Naive thymus-derived CD4-positive, alpha-beta T cell (primary cell): ENCODE data around the gene ZCCHC14. TPM values are rescaled to one million over a fixed set of nuclear protein-coding genes. Genes with fewer than 3 reads are reported as not detected.
A peak's percentile ranks its signal among the peaks of the same experiment; 100 is the strongest.
"Not testable (repeated sequence)": the region's sequence is repeated elsewhere in the genome, so short reads cannot be mapped to it uniquely, and the experiment has no call there.

Experiments
- ATAC-seq: fragments of 150-1000 bp; cut with Tn5 transposase; 2 replicates; pipeline ENCODE4 v1.10.0; 2021; ENCODE audit warnings: mild to moderate bottlenecking, moderate library complexity
- CTCF ChIA-PET: fragments of 350-600 bp; sonication (Branson Sonifier 250); formaldehyde crosslinking; loops from one replicate; lab custom pipeline; 2021; ENCODE audit warnings: antibody characterized with exemption; lab: Charles Lee
- POLR2A ChIA-PET: fragments of 350-600 bp; sonication (Branson Sonifier 250); formaldehyde crosslinking; loops from one replicate; lab custom pipeline; 2021; ENCODE audit warnings: antibody characterized with exemption, inconsistent platforms; lab: Charles Lee
- DNase-seq, 9 donors: peaks; one replicate each; pipeline versions ENCODE4 v3.0.0 to v3.0.0-alpha.2; 2020 to 2022; ENCODE audit warnings: mixed read lengths in 1 of 9
- H3K27ac ChIP-seq: one replicate; pipeline ENCODE4 v1.7.0; 2013; ENCODE audit warnings: mild to moderate bottlenecking, low read depth, low read length, moderate library complexity
- H3K27me3 ChIP-seq, 2 donors: one replicate each; pipeline ENCODE4 v1.7.0; 2013; ENCODE audit warnings: low read length in 2 of 2, mild to moderate bottlenecking in 2 of 2, moderate library complexity in 2 of 2; ENCODE audit not compliant: control insufficient read depth in 2 of 2, insufficient read depth in 2 of 2
- H3K36me3 ChIP-seq, 3 experiments: 1 replicate in 2 of 3; 2 replicates in 1 of 3; pipeline ENCODE4 v1.7.0; 2013; ENCODE audit warnings: low read length in 3 of 3, mild to moderate bottlenecking in 3 of 3, moderate library complexity in 1 of 3; ENCODE audit not compliant: insufficient read depth in 3 of 3, control insufficient read depth in 2 of 3
- H3K4me1 ChIP-seq, 2 donors: one replicate each; pipeline ENCODE4 v1.7.0; 2013; ENCODE audit warnings: low read length in 2 of 2, mild to moderate bottlenecking in 2 of 2, moderate library complexity in 1 of 2; ENCODE audit not compliant: control insufficient read depth in 2 of 2, insufficient read depth in 2 of 2
- H3K4me3 ChIP-seq: 2 replicates; pipeline ENCODE4 v1.7.0; 2013; ENCODE audit warnings: mild to moderate bottlenecking, low read length
- H3K9me3 ChIP-seq, 3 experiments: 1 replicate in 2 of 3; 2 replicates in 1 of 3; pipeline ENCODE4 v1.7.0; 2013; ENCODE audit warnings: low read length in 3 of 3; ENCODE audit not compliant: control insufficient read depth in 2 of 3
- H3K27ac Mint-ChIP-seq, 9 donors: one replicate each; pipeline ENCODE4 v1.8.0; 2020 to 2022; ENCODE audit warnings: mixed read lengths in 9 of 9, mild to moderate bottlenecking in 8 of 9, moderate library complexity in 5 of 9, inconsistent platforms in 2 of 9
- H3K27me3 Mint-ChIP-seq, 5 donors: one replicate each; pipeline ENCODE4 v1.8.0; 2021 to 2022; ENCODE audit warnings: mixed read lengths in 5 of 5, mild to moderate bottlenecking in 1 of 5
- H3K36me3 Mint-ChIP-seq, 5 donors: one replicate each; pipeline ENCODE4 v1.8.0; 2020 to 2022; ENCODE audit warnings: mixed read lengths in 5 of 5, mild to moderate bottlenecking in 3 of 5, inconsistent platforms in 1 of 5
- H3K4me1 Mint-ChIP-seq, 7 donors: one replicate each; pipeline ENCODE4 v1.8.0; 2020 to 2022; ENCODE audit warnings: mixed read lengths in 7 of 7, mild to moderate bottlenecking in 3 of 7, inconsistent platforms in 1 of 7
- H3K4me3 Mint-ChIP-seq, 10 donors: one replicate each; pipeline ENCODE4 v1.8.0; 2020 to 2022; ENCODE audit warnings: mild to moderate bottlenecking in 10 of 10, mixed read lengths in 10 of 10, moderate library complexity in 6 of 10, inconsistent platforms in 2 of 10
- H3K9me3 Mint-ChIP-seq, 11 donors: one replicate each; pipeline ENCODE4 v1.8.0; 2020 to 2022; ENCODE audit warnings: mixed read lengths in 11 of 11, mild to moderate bottlenecking in 4 of 11, inconsistent platforms in 1 of 11, moderate library complexity in 1 of 11
- intact Hi-C, 2 donors: fragments of 100-400 bp; cut with micrococcal nuclease; formaldehyde crosslinking; loops; one replicate each; pipeline ENCODE4 v1.15.1; 2023
- polyA plus RNA-seq, 2 donors: library from polyadenylated mRNA; unstranded; fragments of 300-500 nt; fragmentation: Illumina TruSeq; gene quantifications; one replicate each; pipeline ENCODE4 v1.2.3, GENCODE V29; 2021
- total RNA-seq, 6 experiments: library from RNA in 5 of 6; stranded (reverse) in 5 of 6; gene quantifications; 1 replicate in 5 of 6; 2 replicates in 1 of 6; pipeline ENCODE4 v1.2.3 and lab custom pipeline; 2021 to 2026

Gene ZCCHC14
- total and polyA plus RNA-seq, 7 experiments from 2014 or later = 0.64 to 34.2 (median 18.3) TPM

- peaks cover 0 to 4% (median 0%) of the 10 kb centered on the region in 5 donors for H3K36me3 Mint-ChIP-seq
- POLR2A ChIA-PET = interaction anchor here (0.9 to 2.5 kb wide), 3 partner anchors 10 to 558 kb away, joined by 4 to 39 read pairs (median 4); partner anchors contain the start of genes C16orf95 and FBXO31
- ATAC-seq (no peak), DNase-seq (peak in 8 of 9 donors; percentile 12 to 51 (median 34))
- peaks cover 21 to 27% of the 10 kb centered on the region in 2 donors for H3K4me1 ChIP-seq
- peak overlapping the region; percentile 84 for H3K4me3 ChIP-seq
- H3K4me3 Mint-ChIP-seq = peak overlapping the region; percentile 90 to 96 (median 93)
- intact Hi-C loops = loop anchor here (1.0 to 5.0 kb wide), 8 partner anchors 9 to 1836 kb away; partner anchors contain the start of genes ZCCHC14 (in 2 of the 2), BANP (in 1 of the 2), C16orf95 (in 1 of the 2) and FBXO31 (in 1 of the 2)
- H3K27me3 ChIP-seq = no peaks in the 10 kb centered on the region
- peaks cover 25 to 56% (median 49%) of the 10 kb centered on the region in 7 donors for H3K4me1 Mint-ChIP-seq
- peak overlapping the region; percentile 78 to 97 (median 94) for H3K27ac Mint-ChIP-seq
- no peaks in the 10 kb centered on the region for H3K27me3 Mint-ChIP-seq
- no peaks in the 10 kb centered on the region for H3K9me3 Mint-ChIP-seq
- no peaks in the 10 kb centered on the region for H3K9me3 ChIP-seq
- CTCF ChIA-PET = interaction anchor here (0.6 to 1.3 kb wide), 2 partner anchors 9 to 374 kb away, joined by 3 to 5 read pairs; partner anchors contain the start of gene FBXO31
- no peaks in the 10 kb centered on the region for H3K36me3 ChIP-seq
- peak overlapping the region; percentile 89 for H3K27ac ChIP-seq
These were observed 99.8 kb downstream of the ZCCHC14 start for GRCh38 chr16:87392821-87393679.

GRCh38 chr16:87391950-87392820 lies 100.6 kb downstream of the ZCCHC14 start, which contains the start of gene MAP1LC3B:
Gene MAP1LC3B, plus strand, starts transcription at chr16:87392336. Its CDS starts 92 bp downstream, at chr16:87392428.
- H3K4me3 ChIP-seq = peak within 1 kb of the TSS; percentile 84
- Mint-ChIP-seq H3K36me3 (peaks cover 0 to 4% (median 0%) of the 10 kb centered on the region in 5 donors), H3K4me3 (peak within 1 kb of the TSS; percentile 90 to 96 (median 93)), H3K27ac (peak within 1 kb of the TSS; percentile 78 to 97 (median 94)), H3K27me3 (no peaks in the 10 kb centered on the region), H3K4me1 (peaks cover 30 to 59% (median 57%) of the 10 kb centered on the region in 7 donors), H3K9me3 (no peaks in the 10 kb centered on the region)
- peaks cover 28 to 35% of the 10 kb centered on the region in 2 donors for H3K4me1 ChIP-seq
- no peaks in the 10 kb centered on the region for H3K36me3 ChIP-seq
- H3K27me3 ChIP-seq = no peaks in the 10 kb centered on the region
- no peaks in the 10 kb centered on the region for H3K9me3 ChIP-seq
- peak within 1 kb of the TSS; percentile 89 for H3K27ac ChIP-seq
- intact Hi-C loops = loop anchor here (1.0 to 5.0 kb wide), 8 partner anchors 8 to 1835 kb away; partner anchors contain the start of genes ZCCHC14 (in 2 of the 2), BANP (in 1 of the 2), C16orf95 (in 1 of the 2) and FBXO31 (in 1 of the 2)
- DNase-seq (peak; percentile 95 to 100 (median 100)), ATAC-seq (peak; percentile 78)
- ChIA-PET POLR2A (interaction anchor here (2.5 kb wide), 1 partner anchor 9 kb away, joined by 39 read pairs; the partner anchor contains the start of gene FBXO31), CTCF (interaction anchor here (1.3 kb wide), 1 partner anchor 8 kb away, joined by 5 read pairs; the partner anchor contains the start of gene FBXO31)

- Histone ChIP-seq H3K27me3 (no peaks in the 10 kb centered on the region), H3K36me3 (no peaks in the 10 kb centered on the region), H3K4me3 (peak overlapping the region; percentile 55), H3K9me3 (no peaks in the 10 kb centered on the region), H3K4me1 (peaks cover 32 to 37% of the 10 kb centered on the region in 2 donors), H3K27ac (peak overlapping the region; percentile 89)
- ChIA-PET CTCF (no interaction called here), POLR2A (no interaction called here)
- Mint-ChIP-seq H3K27me3 (no peaks in the 10 kb centered on the region), H3K9me3 (peaks cover 0 to 4% (median 0%) of the 10 kb centered on the region in 11 donors), H3K4me3 (peak overlapping the region; percentile 76 to 91 (median 82)), H3K4me1 (peaks cover 34 to 59% (median 56%) of the 10 kb centered on the region in 7 donors), H3K27ac (peak overlapping the region; percentile 36 to 97 (median 91)), H3K36me3 (peaks cover 0 to 5% (median 0%) of the 10 kb centered on the region in 5 donors)
- intact Hi-C loops = loop anchor here in 1 of 2 donors (5.0 kb wide), 1 partner anchor 1834 kb away; no protein-coding TSS in a partner anchor
- DNase-seq (peak in 1 of 9 donors; percentile 8), ATAC-seq (no peak)
These were observed 101.4 kb downstream of the ZCCHC14 start for GRCh38 chr16:87391324-87391949.

GRCh38 chr16:87390641-87391323 lies 102.0 kb downstream of the ZCCHC14 start:
- no peak for ATAC-seq
- H3K27me3 Mint-ChIP-seq = no peaks in the 10 kb centered on the region
- CTCF ChIA-PET = no interaction called here
- no peak for DNase-seq
- peak overlapping the region; percentile 55 for H3K4me3 ChIP-seq
- H3K27ac Mint-ChIP-seq = peak overlapping the region; percentile 36 to 97 (median 91)
- peaks cover 0 to 5% (median 0%) of the 10 kb centered on the region in 5 donors for H3K36me3 Mint-ChIP-seq
- H3K27me3 ChIP-seq = no peaks in the 10 kb centered on the region
- peaks cover 0 to 4% (median 0%) of the 10 kb centered on the region in 11 donors for H3K9me3 Mint-ChIP-seq
- H3K36me3 ChIP-seq = no peaks in the 10 kb centered on the region
- peaks cover 32 to 37% of the 10 kb centered on the region in 2 donors for H3K4me1 ChIP-seq
- H3K9me3 ChIP-seq = no peaks in the 10 kb centered on the region
- peak overlapping the region; percentile 76 to 91 (median 82) for H3K4me3 Mint-ChIP-seq
- POLR2A ChIA-PET = no interaction called here
- peak overlapping the region; percentile 89 for H3K27ac ChIP-seq
- H3K4me1 Mint-ChIP-seq = peaks cover 37 to 62% (median 59%) of the 10 kb centered on the region in 7 donors
- intact Hi-C loops = loop anchor here in 1 of 2 donors (5.0 kb wide), 1 partner anchor 1833 kb away; no protein-coding TSS in a partner anchor

- peaks cover 30 to 64% (median 57%) of the 10 kb centered on the region in 7 donors for H3K4me1 Mint-ChIP-seq
- CTCF ChIA-PET, H3K36me3 ChIP-seq, DNase-seq, H3K9me3 Mint-ChIP-seq, H3K36me3 Mint-ChIP-seq, H3K4me3 ChIP-seq, POLR2A ChIA-PET, H3K27me3 ChIP-seq, ATAC-seq, H3K27me3 Mint-ChIP-seq, H3K9me3 ChIP-seq: not testable (repeated sequence)
- peak overlapping the region in 6 of 9 donors; percentile 48 to 99 (median 74) for H3K27ac Mint-ChIP-seq
- intact Hi-C loops = loop anchor here (2.0 to 10.0 kb wide), 5 partner anchors 475 to 1833 kb away; partner anchors contain the start of genes FOXC2 (in 1 of the 2), MTHFSD (in 1 of the 2), SLC7A5 (in 1 of the 2) and ZFPM1 (in 1 of the 2)
- Histone ChIP-seq H3K27ac (peak overlapping the region; percentile 38), H3K4me1 (peaks cover 32 to 37% of the 10 kb centered on the region in 2 donors)
- peak overlapping the region in 2 of 10 donors; percentile 14 to 21 for H3K4me3 Mint-ChIP-seq
These were observed 102.9 kb downstream of the ZCCHC14 start for GRCh38 chr16:87389914-87390313.
